Spleen (tissue), 7 donors: Measurements from ENCODE around the gene ASIP.

Source experiments
- POLR2A ChIP-seq, 3 donors: fragments of 450-650 bp; IDR thresholded peaks; one replicate each; pipeline ENCODE4 v1.5.1; 2017; ENCODE audit warnings: antibody characterized with exemption in 3 of 3, mild to moderate bottlenecking in 1 of 3
- TF ChIP-seq, protein P1 (sequence below), 11 experiments: fragments of 200-600 bp in 7 of 11; fragments of 450-650 bp in 4 of 11; sonication (generic) in 4 of 11; IDR thresholded peaks in 8 of 11; conservative IDR thresholded peaks in 3 of 11; 1 replicate in 7 of 11; 2 replicates in 4 of 11; pipeline versions ENCODE4 v1.4.0 to v1.8.0; 2016 to 2021; ENCODE audit warnings: antibody characterized with exemption in 11 of 11, inconsistent platforms in 4 of 11, mild to moderate bottlenecking in 1 of 11
- donor health status: DM: no; HTN: no; CAD: no; lungs with moderate emphysema.
- donor health status: DM: no; HTN: no; CAD: no.
- donor health status: DM: no; HTN: no; CAD: no.

DNA sequence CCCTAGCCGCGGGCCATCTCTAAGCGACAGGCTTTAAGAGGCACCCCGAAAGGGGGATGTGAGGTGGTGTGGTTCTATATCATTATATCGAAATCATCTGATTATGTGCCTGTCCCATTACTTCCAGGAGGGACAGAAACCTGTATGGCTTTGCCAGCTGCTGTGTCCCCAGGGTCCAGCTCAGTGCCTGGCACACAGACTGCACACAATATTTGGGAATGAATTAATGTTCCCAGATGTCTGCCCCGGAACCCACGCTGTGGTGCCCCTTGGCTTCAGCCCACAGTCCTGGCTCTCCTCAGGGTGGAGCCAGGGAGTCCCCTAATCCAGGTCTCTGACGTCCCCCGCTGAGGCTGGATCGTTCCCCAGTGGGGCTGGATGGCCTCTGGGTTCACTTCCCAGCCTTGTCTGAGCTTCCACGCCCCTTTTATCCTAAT, 70.8 kb downstream of the ASIP start:
- TF ChIP-seq, protein P1, sequence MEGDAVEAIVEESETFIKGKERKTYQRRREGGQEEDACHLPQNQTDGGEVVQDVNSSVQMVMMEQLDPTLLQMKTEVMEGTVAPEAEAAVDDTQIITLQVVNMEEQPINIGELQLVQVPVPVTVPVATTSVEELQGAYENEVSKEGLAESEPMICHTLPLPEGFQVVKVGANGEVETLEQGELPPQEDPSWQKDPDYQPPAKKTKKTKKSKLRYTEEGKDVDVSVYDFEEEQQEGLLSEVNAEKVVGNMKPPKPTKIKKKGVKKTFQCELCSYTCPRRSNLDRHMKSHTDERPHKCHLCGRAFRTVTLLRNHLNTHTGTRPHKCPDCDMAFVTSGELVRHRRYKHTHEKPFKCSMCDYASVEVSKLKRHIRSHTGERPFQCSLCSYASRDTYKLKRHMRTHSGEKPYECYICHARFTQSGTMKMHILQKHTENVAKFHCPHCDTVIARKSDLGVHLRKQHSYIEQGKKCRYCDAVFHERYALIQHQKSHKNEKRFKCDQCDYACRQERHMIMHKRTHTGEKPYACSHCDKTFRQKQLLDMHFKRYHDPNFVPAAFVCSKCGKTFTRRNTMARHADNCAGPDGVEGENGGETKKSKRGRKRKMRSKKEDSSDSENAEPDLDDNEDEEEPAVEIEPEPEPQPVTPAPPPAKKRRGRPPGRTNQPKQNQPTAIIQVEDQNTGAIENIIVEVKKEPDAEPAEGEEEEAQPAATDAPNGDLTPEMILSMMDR (IDR thresholded peaks at IDR 0.05 in 8 of 11, conservative IDR thresholded peaks at IDR 0.05 in 3 of 11): no peak
- no peak for TF ChIP-seq POLR2A (IDR thresholded peaks at IDR 0.05)
